ENCODE data around the gene RNU1-3.
"Not testable (repeated sequence)": the region's sequence is repeated elsewhere in the genome, so short reads cannot be mapped to it uniquely, and the experiment has no call there.

The RNU1-3 gene

GRCh38 chr1:16658234-16658633, 8.5 kb downstream of the RNU1-3 start:
- DNase-seq (ENCODE audit: low spot score): not testable (repeated sequence)

DNA sequence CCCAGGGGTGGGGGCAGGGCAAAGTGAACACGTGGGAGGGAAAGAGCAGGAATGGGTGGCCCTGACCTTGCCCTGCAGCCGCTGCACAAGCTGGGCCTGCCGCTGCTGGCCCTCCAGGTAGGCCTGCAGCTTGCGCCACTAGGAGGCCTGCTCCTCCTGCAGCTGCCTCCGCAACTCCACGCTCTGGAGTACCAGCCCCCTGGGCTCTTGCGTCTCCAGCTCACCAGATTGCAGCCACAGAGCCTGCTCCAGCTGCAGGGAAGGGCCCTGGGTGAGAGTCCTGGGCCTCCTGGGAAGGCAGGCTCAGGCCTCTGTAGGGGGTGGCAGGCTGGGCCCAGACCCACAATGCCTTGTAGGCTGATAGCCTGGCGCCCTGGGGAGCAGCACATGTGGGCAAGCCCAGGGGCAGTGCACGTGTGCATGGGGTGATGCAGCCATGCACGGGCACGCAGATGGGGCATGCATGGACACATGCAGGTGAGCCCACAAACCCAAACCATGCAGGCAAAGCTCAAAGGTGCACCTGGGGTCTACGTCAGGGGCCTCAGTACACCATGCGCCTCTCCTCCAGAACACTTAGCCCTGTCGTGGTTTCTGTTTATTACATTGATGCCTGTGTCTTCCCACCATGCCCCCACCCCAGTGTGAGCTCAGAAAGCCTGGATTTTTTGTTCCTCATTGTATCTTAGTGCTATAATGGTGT, 9.6 kb downstream of the RNU1-3 start:
- not testable (repeated sequence) for DNase-seq (ENCODE audit: low spot score)

DNA sequence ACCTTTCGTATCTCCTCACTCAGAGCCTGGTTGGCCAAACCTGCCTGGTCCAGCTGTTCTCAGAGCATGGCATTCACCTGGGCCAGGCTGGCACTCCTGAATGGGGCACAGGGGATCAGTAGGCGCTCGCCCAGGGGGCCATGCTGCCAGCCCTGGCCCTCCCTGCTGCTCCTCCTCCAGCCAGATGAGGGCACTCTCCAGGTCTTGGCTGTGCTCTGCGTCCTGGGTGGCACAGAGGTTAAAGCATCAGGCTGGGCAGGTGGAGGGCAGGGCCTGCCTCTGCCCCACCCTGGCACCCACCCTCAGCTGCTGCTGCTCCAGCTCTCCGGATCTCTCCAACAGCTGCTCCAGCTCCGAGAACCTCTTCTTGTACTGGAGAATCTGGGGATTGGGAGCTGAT, 10.2 kb downstream of the RNU1-3 start:
- not testable (repeated sequence) for DNase-seq (ENCODE audit: low spot score)

DNA sequence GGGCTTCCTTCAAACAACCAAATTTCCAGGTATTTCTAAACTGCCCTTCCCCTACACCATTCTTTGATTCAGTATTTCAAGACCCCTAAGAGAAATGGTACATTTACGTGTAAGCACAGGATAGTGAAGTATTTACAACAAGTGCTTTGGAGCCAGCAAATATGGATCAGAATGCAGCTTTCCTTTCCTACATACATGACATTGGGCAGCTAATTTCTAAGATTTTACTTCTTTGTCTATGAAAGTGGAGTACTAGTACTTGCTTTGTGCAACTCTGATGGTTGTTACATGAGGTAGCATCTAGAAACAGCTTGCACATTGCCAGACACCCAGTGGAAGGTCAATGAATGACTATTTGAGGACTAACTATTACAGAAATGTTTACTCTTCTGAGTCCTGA, 15.2 kb downstream of the RNU1-3 start:
- not testable (repeated sequence) for DNase-seq (ENCODE audit: low spot score)

DNA sequence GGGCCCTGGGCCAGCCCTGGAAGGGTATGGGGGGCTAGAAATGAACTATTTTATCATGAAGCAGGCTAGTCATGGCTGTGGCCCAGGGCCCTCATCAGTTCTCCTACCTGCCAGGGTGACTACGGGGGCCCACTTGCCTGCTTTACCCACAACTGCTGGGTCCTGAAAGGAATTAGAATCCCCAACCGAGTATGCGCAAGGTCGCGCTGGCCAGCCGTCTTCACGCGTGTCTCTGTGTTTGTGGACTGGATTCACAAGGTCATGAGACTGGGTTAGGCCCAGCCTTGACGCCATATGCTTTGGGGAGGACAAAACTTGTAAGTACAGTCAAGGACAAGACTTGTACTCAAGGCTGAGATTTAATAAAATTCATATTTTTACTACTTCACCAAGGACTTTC, 16.8 kb downstream of the RNU1-3 start:
- not testable (repeated sequence) for DNase-seq (ENCODE audit: low spot score)

DNA sequence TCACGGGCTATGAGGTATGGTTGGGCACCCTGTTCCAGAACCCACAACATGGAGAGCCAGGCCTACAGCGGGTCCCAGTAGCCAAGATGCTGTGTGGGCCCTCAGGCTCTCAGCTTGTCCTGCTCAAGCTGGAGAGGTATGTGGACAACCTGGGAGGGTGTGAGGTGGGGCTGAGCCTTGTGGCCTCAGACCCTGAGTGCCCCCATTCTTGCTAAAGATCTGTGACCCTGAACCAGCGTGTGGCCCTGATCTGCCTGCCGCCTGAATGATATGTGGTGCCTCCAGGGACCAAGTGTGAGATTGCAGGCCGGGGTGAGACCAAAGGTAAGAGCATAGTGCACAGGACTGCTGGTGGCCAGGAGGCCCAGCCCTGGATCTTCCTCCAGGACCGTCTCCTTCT, 17.4 kb downstream of the RNU1-3 start:
- DNase-seq (ENCODE audit: low spot score): not testable (repeated sequence)

- DNase-seq (ENCODE audit: low spot score): not testable (repeated sequence)
These were observed 18.0 kb downstream of the RNU1-3 start for GRCh38 chr1:16648756-16649155.

GRCh38 chr1:16648250-16648649, 18.5 kb downstream of the RNU1-3 start:
- DNase-seq (ENCODE audit: low spot score): not testable (repeated sequence)

DNA sequence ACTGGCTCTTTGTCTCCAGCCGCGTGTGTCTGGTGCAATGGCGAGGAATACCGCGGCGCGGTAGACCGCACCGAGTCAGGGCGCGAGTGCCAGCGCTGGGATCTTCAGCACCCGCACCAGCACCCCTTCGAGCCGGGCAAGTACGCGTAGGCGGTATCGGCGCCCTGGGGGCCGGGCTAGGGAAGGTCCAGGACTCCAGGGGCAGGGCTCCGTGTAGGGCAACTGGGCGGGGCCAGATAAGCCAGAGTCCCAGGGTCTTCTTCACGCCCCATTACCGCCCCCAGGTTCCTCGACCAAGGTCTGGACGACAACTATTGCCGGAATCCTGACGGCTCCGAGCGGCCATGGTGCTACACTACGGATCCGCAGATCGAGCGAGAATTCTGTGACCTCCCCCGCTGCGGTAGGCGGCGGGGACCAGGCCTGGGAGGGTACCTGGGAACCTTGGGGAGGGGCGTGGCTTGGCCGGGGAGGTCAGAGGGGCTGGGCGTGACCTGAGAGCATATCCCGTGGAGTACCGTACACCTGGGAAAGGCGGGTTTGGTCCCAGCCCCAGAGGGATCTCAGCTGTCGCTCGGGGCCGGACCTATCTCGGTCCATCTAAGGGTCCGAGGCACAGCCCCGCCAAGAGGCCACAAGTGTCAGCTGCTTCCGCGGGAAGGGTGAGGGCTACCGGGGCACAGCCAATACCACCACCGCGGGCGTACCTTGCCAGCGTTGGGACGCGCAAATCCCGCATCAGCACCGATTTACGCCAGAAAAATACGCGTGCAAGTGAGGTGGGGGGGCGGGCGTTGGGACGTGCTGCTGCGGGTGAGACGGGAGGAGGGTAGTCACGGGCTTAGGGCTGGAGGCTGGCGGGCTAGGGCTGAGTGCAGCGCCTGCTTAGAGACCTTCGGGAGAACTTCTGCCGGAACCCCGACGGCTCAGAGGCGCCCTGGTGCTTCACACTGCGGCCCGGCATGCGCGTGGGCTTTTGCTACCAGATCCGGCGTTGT, 19.3 kb downstream of the RNU1-3 start:
- DNase-seq (ENCODE audit: low spot score): not testable (repeated sequence)

- DNase-seq (ENCODE audit: low spot score): not testable (repeated sequence)
These were observed 20.0 kb downstream of the RNU1-3 start for GRCh38 chr1:16646716-16647115.

DNA sequence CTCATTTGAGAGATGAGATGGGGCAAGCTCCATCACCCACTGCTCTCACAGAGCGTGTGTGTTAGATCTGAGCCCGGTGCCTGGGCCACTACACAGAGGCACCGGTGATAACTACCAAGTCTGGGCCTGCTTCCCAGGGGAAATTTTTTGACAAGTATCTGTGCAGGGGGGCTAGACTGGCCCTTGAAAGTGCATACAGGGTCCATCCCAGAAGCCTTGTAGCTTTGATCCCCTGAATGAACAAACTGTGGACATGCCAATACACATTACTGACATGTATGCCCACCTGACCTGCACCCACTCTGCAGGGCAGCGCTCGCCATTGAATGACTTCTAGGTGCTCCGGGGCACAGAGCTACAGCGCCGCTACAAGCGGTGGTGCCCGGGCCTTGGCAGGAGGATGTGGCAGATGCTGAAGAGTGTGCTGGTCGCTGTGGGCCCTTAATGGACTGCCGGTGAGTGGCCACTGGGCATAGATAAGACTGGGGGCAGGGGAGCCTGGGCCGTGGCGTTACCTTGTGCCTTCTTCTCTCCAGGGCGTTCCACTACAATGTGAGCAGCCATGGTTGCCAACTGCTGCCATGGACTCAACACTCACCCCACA, 20.6 kb downstream of the RNU1-3 start:
- not testable (repeated sequence) for DNase-seq (ENCODE audit: low spot score)

- DNase-seq (ENCODE audit: low spot score): peak; percentile 57
These were observed 21.3 kb downstream of the RNU1-3 start for GRCh38 chr1:16645271-16646060.

GRCh38 chr1:16644482-16645270, 22.1 kb downstream of the RNU1-3 start:
- peak; percentile 99 for DNase-seq (ENCODE audit: low spot score)

GRCh38 chr1:16644193-16644481, 22.6 kb downstream of the RNU1-3 start:
- DNase-seq (ENCODE audit: low spot score): peak; percentile 41
- TF ChIP-seq CTCF (IDR thresholded peaks at IDR 0.05; ENCODE audit: extremely low read depth, missing control alignments): peak; percentile 4

DNA sequence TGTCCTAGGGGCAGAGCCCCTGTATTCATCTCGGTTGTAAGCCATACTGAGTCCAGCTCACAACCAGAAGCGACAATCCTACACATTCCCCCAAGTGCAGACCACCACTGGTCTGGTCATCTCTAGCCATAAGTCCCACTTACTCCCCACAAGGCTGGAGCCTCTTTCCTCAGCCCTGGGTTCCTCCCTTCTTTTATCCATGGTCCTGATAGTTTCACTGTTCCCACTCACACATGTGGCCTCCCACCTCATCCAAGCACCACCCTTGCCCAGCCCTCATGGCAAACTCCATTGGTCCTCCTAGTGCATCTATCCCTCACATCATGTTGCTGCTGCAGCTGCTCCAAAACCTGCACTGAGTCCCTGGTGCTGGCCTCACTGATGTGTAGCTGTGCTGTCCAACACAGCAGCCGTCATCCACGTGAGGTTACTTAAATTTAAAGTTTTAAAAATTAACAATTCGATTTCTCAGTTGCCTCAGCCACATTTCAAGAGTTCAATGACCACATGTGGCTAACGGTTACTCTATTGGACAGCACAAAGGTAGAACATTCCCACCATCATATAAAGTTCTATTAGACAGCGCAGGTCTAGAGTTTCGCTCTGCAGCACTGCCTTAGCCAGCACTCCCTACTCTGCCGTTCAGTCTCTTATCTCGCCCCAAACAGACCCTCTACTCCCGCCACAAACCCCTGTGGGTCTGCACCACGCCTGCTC, 23.1 kb downstream of the RNU1-3 start:
- not testable (repeated sequence) for DNase-seq (ENCODE audit: low spot score)

GRCh38 chr1:16643001-16643411, 23.7 kb downstream of the RNU1-3 start:
- not testable (repeated sequence) for DNase-seq (ENCODE audit: low spot score)

DNA sequence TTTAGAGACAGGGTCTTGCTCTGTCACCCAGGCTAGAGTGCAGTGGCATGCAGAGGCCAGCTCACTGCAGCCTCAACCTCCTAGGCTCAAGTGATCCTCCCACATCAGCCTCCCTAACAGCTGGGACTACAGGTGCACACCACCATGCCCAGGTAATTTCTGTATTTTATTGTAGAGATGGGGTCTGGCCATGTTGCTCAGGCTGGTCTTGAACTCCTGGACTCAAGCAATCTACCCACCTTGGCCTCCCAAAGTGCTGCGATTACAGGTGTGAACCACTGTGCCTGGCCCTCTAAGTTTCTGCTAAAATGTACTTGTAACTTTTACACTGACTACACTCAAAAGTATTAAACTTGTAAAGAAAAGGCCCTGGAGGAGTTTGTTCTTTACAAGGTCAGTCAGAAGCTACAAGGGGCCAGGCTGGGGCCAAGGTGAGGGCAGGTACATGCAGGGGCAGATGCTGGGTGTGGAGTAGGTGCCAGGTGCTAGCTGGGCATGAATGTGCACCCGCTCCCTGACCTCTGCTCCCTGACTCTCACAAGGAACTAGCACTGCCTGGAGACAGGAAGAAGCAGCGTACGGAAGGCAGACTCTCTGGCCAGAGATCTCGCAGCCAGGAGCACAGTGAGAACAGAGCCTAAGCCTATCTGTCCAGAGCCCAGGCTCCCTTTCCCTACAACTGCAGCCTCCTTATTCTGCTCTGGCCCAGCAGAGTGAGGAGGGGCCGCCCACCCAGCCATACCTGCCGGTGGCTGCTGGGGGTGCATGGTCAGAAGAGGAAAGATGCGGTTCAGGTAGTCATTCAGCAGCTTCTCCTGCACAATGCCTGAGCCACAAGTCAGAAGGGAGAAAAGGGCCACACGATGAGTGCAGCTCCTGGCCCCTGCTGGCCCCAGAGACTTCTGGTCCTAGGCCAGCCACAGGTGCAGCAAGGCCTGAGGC, 24.5 kb downstream of the RNU1-3 start:
- not testable (repeated sequence) for DNase-seq (ENCODE audit: low spot score)
